Occipital lobe (tissue), 2 donors: ENCODE results near the gene COX20. TPM values are rescaled to one million over a fixed set of nuclear protein-coding genes. Genes with fewer than 3 reads are reported as not detected.

ENCODE experiments used
- DNase-seq: peaks from one replicate; lab custom pipeline; 2025; lab: John Stamatoyannopoulos, UW
- total RNA-seq: library from RNA; depleted of rRNA; stranded (reverse); fragments of >200 nt; gene quantifications from one replicate; pipeline ENCODE4 v1.2.3, GENCODE V29; 2014

The COX20 gene
- total RNA-seq, 1 donor from 2014 or later = 71.1 TPM

DNA sequence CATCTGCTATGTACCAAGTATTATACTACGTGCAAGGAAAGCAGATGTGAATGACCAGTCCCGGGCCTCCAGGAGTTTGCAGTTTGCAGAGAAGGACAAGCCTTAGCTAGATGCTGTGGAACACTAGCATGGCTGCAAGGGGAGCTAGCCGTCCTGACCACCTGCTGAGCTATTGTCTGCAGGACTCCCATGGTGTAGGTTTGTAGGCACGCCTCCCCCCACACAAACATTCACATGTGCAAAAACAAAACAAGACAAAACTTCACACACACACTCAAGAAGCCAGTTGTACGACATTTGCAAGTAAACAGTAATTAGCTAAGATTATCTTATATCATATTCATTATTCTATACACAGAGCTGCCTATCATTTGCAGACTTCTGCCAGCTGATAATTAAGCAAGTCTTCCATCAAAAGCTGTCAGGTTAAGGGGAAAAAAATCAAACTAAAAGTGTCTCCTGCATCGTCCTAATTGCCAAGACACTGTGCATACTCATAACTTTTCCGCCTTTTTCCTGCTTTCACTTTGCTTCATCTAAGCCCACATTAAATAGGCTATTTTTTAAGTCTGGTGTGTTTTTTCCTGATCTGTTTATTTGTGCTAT, 39.6 kb downstream of the COX20 start:
- no peak for DNase-seq

DNA sequence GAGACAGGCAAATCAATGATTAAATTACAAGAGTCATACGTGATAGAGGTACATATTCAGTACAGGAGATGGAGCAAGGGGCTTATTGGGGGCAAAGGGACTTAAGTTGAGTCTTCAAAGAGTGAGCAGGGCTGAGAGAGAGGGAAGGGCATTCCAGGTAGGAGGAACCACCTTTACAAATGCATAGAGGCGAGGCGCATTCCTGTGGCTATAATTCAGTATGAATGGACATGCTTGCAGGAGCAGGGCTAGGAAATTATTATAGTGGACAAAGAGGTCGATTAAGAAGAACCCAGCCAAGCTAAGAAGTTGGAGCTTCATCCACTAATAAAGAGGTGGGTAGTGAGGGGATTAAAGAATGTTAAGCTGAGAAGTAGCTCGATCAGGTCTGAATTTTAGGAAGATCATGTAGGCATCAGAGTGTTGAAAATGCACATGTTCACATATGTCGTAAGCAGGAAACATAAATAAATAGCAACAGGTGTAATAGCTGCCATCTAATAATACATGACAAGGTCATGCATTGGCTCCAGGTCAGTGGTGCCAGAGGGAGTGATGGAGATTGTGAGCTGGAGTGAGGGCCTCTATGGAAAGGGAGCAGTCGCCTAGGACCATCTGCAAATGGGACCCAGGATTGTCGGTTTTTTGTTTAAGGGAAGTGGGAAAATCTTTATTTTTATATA, 40.9 kb downstream of the COX20 start:
- DNase-seq = no peak

DNA sequence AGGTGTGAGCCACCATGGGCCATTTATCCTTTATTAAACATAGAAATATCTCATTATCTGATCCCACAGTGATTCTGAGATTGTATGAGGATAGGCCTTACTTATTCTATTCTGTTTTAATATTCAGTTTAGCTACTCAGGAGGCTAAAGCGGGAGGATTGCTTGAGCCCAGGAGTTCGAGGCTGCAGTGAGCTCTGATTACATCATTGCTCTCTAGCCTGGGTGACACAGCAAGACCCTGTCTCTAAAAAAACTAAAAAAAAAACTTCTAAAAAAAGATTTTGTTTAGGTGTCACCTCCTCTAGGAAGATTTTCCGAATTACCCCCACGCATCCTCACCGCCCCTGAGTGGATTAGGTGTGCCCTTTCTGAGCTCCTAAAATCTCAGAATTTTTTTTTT, 43.2 kb downstream of the COX20 start:
- no peak for DNase-seq

DNA sequence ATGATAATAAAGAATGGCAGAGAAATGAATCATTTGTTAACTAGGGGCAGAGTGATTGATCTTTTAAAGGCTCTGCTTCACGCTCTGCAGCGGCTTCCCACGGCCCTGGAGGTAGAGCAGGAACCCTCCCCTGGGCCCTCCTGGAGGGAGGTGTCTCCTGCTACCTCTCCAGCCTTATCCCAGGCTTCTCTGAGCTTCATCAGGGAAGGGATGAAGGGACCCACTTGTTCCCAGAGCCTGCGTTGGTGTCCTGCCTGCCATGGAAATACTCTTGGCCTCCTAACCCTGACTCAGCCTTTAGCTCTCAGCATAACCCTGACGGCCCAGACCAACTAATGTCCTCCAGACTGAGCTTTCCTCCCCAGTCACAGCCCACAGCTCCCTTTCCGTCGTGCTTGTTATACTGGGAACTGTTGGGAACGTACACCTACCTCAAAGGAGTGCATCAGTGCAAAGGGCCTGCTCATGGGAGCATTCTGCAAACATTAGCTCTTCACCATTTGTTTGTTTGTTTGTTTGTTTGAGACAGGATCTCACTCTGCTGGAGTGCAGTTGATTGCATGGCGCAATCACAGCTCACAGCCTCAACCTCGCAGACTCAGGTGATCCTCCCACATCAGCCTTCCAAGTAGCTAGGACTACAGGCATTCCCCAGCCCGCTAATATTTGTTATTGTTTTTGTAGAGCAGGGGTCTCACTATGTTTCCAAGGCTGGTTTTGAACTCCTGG, 46.3 kb downstream of the COX20 start:
- no peak for DNase-seq

DNA sequence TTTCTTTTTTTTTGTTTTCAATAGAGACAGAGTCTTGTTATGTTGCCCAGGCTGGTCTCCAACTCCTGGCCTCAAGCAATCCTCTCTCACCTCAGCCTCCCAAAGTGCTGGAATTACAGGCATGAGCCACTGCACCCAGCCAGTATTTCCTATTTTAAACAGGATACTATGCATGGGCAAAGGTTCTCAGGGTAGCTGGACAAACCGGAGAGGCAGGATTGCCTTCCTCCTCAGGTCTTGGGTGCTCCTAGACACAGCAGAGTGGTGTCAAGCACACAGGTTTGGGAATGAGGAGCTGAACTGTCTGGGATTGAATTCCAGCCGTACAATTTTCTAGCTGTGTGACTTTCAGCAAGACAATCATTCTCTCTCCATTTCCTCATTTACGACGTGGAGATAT, 51.8 kb downstream of the COX20 start:
- DNase-seq = no peak

DNA sequence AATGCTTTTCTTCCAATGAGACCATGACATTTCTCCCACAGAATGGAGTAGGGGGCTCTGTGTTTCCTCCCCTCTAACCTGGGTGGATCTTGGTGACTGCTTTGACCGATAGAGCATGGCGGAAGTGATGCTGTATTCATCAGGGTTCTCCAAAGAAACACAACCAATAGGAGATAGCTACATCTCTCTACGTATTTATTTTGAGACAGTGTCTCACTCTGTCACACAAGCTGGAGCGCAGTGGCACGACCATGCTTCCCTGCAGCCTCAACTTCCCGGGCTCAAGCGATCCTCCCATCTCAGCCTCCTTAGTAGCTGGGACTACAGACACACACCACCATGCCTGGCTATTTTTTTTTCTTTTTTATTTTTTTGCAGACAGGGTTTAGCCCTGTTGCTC, 58.4 kb downstream of the COX20 start:
- no peak for DNase-seq

Other genes with a start within 250 kb of the COX20 start
- gene DESI2, start 182.5 kb upstream of the COX20 start, total RNA-seq = 38.8 TPM
- gene HNRNPU, start 28.9 kb downstream of the COX20 start, total RNA-seq = 459 TPM